DND-41 (cell line): ENCODE measurements around the gene ZNF462.

Experiments used
- ATAC-seq: fragments of 200-7000 bp; cut with Tn5 transposase; 3 replicates; pipeline ENCODE4 v1.9.1; 2021; ENCODE audit warnings: low read depth; ENCODE audit not compliant: insufficient read depth
- DNase-seq: peaks from one replicate; pipeline ENCODE4 v3.0.0-alpha.2; 2020
- H2AFZ ChIP-seq: 2 replicates; pipeline ENCODE4 v1.6.0; 2012; ENCODE audit warnings: low read depth, low read length
- H3K27ac ChIP-seq: 2 replicates; pipeline ENCODE4 v1.5.1; 2012; ENCODE audit warnings: low read length, inconsistent platforms
- H3K27me3 ChIP-seq: fragments of 200-600 bp; sonication (generic); 2 replicates; pipeline ENCODE4 v1.6.0; 2012; ENCODE audit warnings: low read length, mild to moderate bottlenecking, inconsistent platforms; ENCODE audit not compliant: insufficient read depth, poor library complexity
- H3K36me3 ChIP-seq: 2 replicates; pipeline ENCODE4 v1.5.1; 2012; ENCODE audit warnings: low read length, inconsistent platforms; ENCODE audit not compliant: insufficient read depth
- H3K4me1 ChIP-seq: 2 replicates; pipeline ENCODE4 v1.5.1; 2012; ENCODE audit warnings: mild to moderate bottlenecking, low read length; ENCODE audit not compliant: insufficient read depth
- H3K4me2 ChIP-seq: 2 replicates; pipeline ENCODE4 v1.6.0; 2012; ENCODE audit warnings: mild to moderate bottlenecking, moderate library complexity, low read length, inconsistent platforms; ENCODE audit not compliant: insufficient read depth
- H3K4me3 ChIP-seq, 2 experiments: fragments of 200-600 bp in 1 of 2; shearing (Covaris generic) in 1 of 2; 2 replicates each; pipeline ENCODE4 v1.5.1; 2012 to 2016; ENCODE audit warnings: inconsistent platforms in 2 of 2, low read length in 2 of 2, mild to moderate bottlenecking in 2 of 2, low read depth in 1 of 2, moderate library complexity in 1 of 2
- H3K79me2 ChIP-seq: 2 replicates; pipeline ENCODE4 v1.6.0; 2012; ENCODE audit warnings: low read length, inconsistent platforms; ENCODE audit not compliant: insufficient read depth
- H3K9ac ChIP-seq: 2 replicates; pipeline ENCODE4 v1.6.0; 2012; ENCODE audit warnings: low read depth, mild to moderate bottlenecking, inconsistent platforms, low read length, moderate library complexity
- H3K9me3 ChIP-seq: 2 replicates; pipeline ENCODE4 v1.5.1; 2012; ENCODE audit warnings: low read length, moderate library complexity, mild to moderate bottlenecking, inconsistent platforms; ENCODE audit not compliant: insufficient read depth, severe bottlenecking
- H4K20me1 ChIP-seq: 2 replicates; pipeline ENCODE4 v1.6.0; 2012; ENCODE audit warnings: low read length; ENCODE audit not compliant: insufficient read depth
- EZH2 ChIP-seq: IDR thresholded peaks from 3 replicates; pipeline ENCODE4 v1.6.1; 2012; ENCODE audit warnings: borderline replicate concordance, low read depth, mild to moderate bottlenecking, moderate library complexity, low read length, inconsistent platforms; ENCODE audit not compliant: severe bottlenecking
- TF ChIP-seq, protein P1 (sequence below): IDR thresholded peaks from 2 replicates; pipeline ENCODE4 v1.5.1; 2012; ENCODE audit warnings: borderline replicate concordance, low read length, moderate library complexity, mild to moderate bottlenecking; ENCODE audit not compliant: poor library complexity, severe bottlenecking; ENCODE audit errors: extremely low read depth

Gene ZNF462

DNA sequence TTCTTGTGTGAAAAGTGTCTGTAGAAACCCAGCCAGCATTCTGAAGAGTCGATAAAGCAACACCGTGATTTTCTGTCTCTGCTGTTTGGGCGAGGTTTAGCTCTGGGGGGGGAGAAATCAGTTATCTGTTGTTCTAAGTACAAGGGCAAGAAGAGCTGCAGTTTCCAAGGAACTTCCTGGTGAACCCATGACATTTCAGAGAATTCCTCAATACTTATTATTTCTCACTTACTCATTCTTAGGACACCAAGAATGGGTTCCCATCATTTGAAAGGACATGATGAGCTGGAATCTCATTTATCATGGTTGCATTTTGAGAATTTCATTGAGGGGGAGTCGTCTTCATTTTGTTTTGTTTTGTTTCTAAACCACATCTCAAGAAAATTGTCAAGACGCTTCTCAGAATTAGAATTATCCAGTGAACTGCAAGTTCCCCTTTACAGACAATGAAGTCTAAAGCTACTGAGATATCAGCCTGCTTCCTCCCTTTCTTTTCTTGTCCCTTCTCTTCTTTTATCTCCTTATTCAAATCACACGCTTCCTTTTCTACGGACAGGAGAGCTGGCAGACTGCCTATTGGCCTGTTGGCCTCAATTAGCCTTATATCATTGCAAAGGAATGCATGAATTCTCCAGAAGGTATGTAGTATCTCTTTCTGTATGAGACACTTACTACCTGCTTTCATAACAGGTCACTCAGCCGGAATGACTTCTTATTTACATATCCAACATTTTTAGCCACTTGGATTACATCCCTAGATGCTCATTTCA lies 53.7 kb downstream of the ZNF462 start:
- TF ChIP-seq, protein P1, sequence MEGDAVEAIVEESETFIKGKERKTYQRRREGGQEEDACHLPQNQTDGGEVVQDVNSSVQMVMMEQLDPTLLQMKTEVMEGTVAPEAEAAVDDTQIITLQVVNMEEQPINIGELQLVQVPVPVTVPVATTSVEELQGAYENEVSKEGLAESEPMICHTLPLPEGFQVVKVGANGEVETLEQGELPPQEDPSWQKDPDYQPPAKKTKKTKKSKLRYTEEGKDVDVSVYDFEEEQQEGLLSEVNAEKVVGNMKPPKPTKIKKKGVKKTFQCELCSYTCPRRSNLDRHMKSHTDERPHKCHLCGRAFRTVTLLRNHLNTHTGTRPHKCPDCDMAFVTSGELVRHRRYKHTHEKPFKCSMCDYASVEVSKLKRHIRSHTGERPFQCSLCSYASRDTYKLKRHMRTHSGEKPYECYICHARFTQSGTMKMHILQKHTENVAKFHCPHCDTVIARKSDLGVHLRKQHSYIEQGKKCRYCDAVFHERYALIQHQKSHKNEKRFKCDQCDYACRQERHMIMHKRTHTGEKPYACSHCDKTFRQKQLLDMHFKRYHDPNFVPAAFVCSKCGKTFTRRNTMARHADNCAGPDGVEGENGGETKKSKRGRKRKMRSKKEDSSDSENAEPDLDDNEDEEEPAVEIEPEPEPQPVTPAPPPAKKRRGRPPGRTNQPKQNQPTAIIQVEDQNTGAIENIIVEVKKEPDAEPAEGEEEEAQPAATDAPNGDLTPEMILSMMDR: no peak
- TF ChIP-seq EZH2: no peak
- Histone ChIP-seq H3K4me2 (no peak overlapping the region), H3K79me2 (no peaks in the 10 kb centered on the region), H3K9ac (no peak overlapping the region), H3K4me1 (peaks cover 23% of the 10 kb centered on the region), H3K27me3 (no peaks in the 10 kb centered on the region), H3K36me3 (no peaks in the 10 kb centered on the region), H3K4me3 (no peak overlapping the region), H3K27ac (no peak overlapping the region), H4K20me1 (no peaks in the 10 kb centered on the region), H3K9me3 (no peaks in the 10 kb centered on the region), H2AFZ (no peak overlapping the region)
- no peak for DNase-seq
- no peak for ATAC-seq

DNA sequence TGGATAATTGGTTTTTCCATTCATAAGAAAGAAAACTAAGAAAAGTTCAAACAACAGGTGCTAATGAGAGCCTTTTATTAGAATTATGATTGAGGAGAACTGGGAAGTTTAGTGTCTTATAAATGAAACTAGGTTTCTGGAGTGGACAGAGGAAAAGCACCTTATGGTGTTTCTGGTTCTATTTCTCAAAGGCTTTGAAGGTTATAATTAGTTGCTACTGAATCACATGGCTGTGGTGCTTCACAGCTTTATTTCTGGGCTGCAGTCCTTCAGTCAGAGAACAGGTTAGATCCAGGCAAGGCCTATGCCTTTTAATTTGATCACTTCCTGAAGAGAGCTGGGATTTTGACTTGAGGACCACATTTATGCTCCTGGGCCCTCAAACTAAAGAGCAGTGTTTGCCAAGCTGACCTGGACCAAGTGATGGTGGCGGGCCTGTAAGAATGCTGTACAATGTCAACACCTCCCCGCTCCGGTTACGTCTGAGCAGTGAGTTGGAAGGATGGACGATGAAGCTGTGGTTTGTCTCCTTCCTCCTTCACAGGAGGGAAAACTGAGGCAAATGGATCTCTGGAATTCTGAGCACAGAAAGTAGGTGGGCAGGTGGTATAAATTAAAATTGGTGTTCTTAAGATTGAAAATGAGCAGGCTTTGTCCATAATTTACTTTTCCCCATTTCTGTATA lies 56.0 kb downstream of the ZNF462 start:
- H2AFZ ChIP-seq: no peak overlapping the region

DNA sequence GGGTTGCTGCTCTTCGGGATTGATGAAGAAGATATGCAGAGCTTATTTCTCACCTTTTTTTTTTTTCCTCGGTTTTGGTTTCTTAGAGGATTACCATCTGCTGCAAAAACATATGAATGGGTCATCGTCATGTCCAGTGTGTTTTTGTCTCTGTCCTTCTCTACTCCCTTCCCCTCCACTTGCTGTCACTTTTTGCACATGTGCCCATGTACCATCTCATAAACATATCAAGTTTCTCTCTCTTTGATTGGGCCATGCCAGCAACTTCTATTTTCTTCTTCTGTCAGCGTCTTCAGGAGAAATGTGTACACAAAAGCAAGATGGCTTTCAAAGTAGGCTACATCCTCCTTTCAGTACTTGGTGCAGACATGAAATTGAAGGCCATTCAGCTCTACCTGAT lies 57.1 kb downstream of the ZNF462 start:
- TF ChIP-seq EZH2: no peak
- TF ChIP-seq, protein P1: no peak
- DNase-seq (no peak), ATAC-seq (no peak)
- Histone ChIP-seq H4K20me1 (no peaks in the 10 kb centered on the region), H3K9ac (no peak overlapping the region), H3K4me2 (no peak overlapping the region), H3K4me1 (peaks cover 25% of the 10 kb centered on the region), H3K27ac (no peak overlapping the region), H3K27me3 (no peaks in the 10 kb centered on the region), H3K9me3 (no peaks in the 10 kb centered on the region), H3K79me2 (no peaks in the 10 kb centered on the region), H3K36me3 (peaks cover 17% of the 10 kb centered on the region), H3K4me3 (no peak overlapping the region), H2AFZ (no peak overlapping the region)

More for the DNA sequence above, 56.0 kb downstream of the ZNF462 start:
- H3K4me3 ChIP-seq: no peak overlapping the region
- peaks cover 25% of the 10 kb centered on the region for H3K4me1 ChIP-seq
- no peak for ATAC-seq
- H3K9me3 ChIP-seq: no peaks in the 10 kb centered on the region
- H4K20me1 ChIP-seq: no peaks in the 10 kb centered on the region
- no peak overlapping the region for H3K4me2 ChIP-seq
- no peak for TF ChIP-seq EZH2
- TF ChIP-seq, protein P1: no peak
- no peak overlapping the region for H3K27ac ChIP-seq
- H3K79me2 ChIP-seq: no peaks in the 10 kb centered on the region
- no peak overlapping the region for H3K9ac ChIP-seq
- H3K36me3 ChIP-seq: peaks cover 6% of the 10 kb centered on the region; the same call in 1 of the 2 replicates
- DNase-seq: no peak
- no peaks in the 10 kb centered on the region for H3K27me3 ChIP-seq
